ENCODE results near the gene ZFP57.

GRCh38 chr6:29661071-29661470 lies 19.9 kb downstream of the ZFP57 start:
- TF ChIP-seq POLR2A (IDR thresholded peaks at IDR 0.05; ENCODE audit: low read length) (no peak), GATA1 (IDR thresholded peaks at IDR 0.05; ENCODE audit: low read depth, low read length) (no peak)

Data from erythroblast (primary cell).